MM.1S (cell line): ENCODE data around the gene SRRM2.

Experiments
- EZH2 ChIP-seq: fragments of 300-600 bp; sonication (generic); optimal IDR thresholded peaks from 2 replicates; pipeline ENCODE3; 2017; ENCODE audit warnings: low read depth, mild to moderate bottlenecking, antibody characterized with exemption, low read length, mixed read lengths
- EZH2phosphoT487 ChIP-seq: fragments of 300-600 bp; sonication (generic); IDR thresholded peaks from 2 replicates; pipeline ENCODE4 v1.6.1; 2018; ENCODE audit warnings: antibody characterized with exemption, low read length
- TF ChIP-seq, protein P1 (sequence below): fragments of 300-600 bp; sonication (generic); IDR thresholded peaks from 2 replicates; pipeline ENCODE4 v1.5.1; 2016; ENCODE audit warnings: antibody characterized with exemption, low read length, mixed read lengths

DNA sequence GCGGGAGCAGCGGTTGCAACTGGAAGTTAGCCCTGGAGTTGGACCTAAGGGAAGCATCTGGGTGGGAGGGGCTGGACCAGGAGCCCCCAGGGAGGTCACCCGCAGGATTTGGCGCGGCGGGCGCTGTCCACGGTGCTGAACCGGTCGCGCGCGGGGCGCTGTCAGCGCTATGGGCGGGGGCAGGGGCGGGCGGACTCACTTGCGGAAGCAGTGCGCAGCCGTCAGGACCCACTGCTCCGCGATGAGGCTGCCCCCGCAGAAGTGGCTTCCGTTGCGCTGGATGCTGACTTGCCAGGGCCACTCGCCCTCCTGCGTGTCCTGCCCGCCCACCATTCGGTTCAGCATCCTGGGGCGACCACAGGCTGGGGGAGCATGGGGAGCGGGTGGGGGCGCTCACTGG, 36.9 kb upstream of the SRRM2 start:
- TF ChIP-seq, protein P1, sequence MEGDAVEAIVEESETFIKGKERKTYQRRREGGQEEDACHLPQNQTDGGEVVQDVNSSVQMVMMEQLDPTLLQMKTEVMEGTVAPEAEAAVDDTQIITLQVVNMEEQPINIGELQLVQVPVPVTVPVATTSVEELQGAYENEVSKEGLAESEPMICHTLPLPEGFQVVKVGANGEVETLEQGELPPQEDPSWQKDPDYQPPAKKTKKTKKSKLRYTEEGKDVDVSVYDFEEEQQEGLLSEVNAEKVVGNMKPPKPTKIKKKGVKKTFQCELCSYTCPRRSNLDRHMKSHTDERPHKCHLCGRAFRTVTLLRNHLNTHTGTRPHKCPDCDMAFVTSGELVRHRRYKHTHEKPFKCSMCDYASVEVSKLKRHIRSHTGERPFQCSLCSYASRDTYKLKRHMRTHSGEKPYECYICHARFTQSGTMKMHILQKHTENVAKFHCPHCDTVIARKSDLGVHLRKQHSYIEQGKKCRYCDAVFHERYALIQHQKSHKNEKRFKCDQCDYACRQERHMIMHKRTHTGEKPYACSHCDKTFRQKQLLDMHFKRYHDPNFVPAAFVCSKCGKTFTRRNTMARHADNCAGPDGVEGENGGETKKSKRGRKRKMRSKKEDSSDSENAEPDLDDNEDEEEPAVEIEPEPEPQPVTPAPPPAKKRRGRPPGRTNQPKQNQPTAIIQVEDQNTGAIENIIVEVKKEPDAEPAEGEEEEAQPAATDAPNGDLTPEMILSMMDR = no peak
- TF ChIP-seq EZH2 (no peak), EZH2phosphoT487 (no peak)
